Heart left ventricle (tissue), 13 donors: ENCODE results near the gene LRRC73.

Source experiments
- CTCF ChIP-seq, 12 donors: fragments of 200-600 bp; sonication (generic) in 4 of 12; IDR thresholded peaks; one replicate each; pipeline versions ENCODE4 v1.5.0 to v1.8.0; 2018 to 2022; ENCODE audit warnings: antibody characterized with exemption in 12 of 12, mild to moderate bottlenecking in 5 of 12
- POLR2A ChIP-seq, 2 donors: fragments of 450-650 bp; IDR thresholded peaks; one replicate each; pipeline ENCODE4 v1.6.1; 2017; ENCODE audit warnings: antibody characterized with exemption in 2 of 2, mild to moderate bottlenecking in 2 of 2, moderate library complexity in 2 of 2
- donor health status: ischemic (EF 13 %, LVEDD 7.1; RV severe dilation, severe dysfunction).
- donor health status: DM: no; HTN: yes; CAD: no.
- donor health status: DM: no; HTN: no; CAD: no.
- donor health status: ischemic (EF 25% LVEDD 6.9; RV normal size, moderate dysfunction).
- donor health status: ischemic (EF 25% LVEDD 5.7; RV mildly dilated, moderate dysfunction).
- donor health status: ischemic (EF 35%, LVEDD 5.7; RV mildly dilated, moderate dysfunction).
- donor health status: nonischemic (EF 11% LVEDD 7.7; RV severe dilation, severe dysfunction).
- donor health status: DM: yes; HTN: yes; CAD: no.
- donor health status: PGD.
- donor health status: ischemic (EF 29% LVEDD 5.4; RV normal size, mild dysfunction).
- donor health status: nonischemic (EF 23%, LVEDD 6.1; RV moderate dilation, normal function).

DNA sequence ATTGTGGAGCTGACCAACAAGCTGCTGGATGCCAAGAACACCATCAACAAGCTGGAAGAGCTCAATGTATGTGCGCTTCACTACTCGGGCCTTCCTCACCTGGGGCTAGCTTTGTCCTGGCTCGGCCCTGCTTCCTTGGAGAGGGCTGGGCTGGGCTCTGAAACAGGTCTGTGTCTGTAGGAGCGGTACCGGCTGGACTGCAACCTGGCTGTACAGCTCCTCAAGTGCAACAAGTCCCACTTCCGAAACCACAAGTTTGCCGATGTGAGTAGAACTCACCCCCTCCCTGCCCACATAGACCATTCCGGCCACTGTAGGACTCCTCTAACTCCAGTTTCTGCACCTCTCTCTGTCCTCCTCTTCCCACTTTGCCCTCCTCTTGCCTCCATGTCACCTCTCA is 6.7 kb downstream of the LRRC73 start:
- TF ChIP-seq CTCF (IDR thresholded peaks at IDR 0.05): no peak
- no peak for TF ChIP-seq POLR2A (IDR thresholded peaks at IDR 0.05)
